HAP-1 (cell line): ENCODE measurements around the gene ARHGAP6.
"Not testable (repeated sequence)": the region's sequence is repeated elsewhere in the genome, so short reads cannot be mapped to it uniquely, and the experiment has no call there.

Source experiments
- DNase-seq, 2 experiments: peaks; one replicate each; pipeline ENCODE4 v3.0.0-alpha.2; 2016 to 2020; ENCODE audit warnings: low spot score in 2 of 2
- H3K27me3 ChIP-seq: fragments of 250-450 bp; sonication (Bioruptor Pico); 2 replicates; pipeline ENCODE4 v1.5.1; 2020; ENCODE audit warnings: low read depth, mild to moderate bottlenecking, moderate library complexity
- H3K36me3 ChIP-seq: fragments of 250-450 bp; sonication (Bioruptor Pico); replicated peaks from 2 replicates; pipeline ENCODE4 v1.5.1; 2020; ENCODE audit warnings: mild to moderate bottlenecking
- H3K4me1 ChIP-seq: fragments of 250-450 bp; sonication (Bioruptor Pico); 2 replicates; pipeline ENCODE4 v1.5.1; 2020; ENCODE audit warnings: mild to moderate bottlenecking
- H3K4me3 ChIP-seq: fragments of 250-450 bp; sonication (Bioruptor Pico); 2 replicates; pipeline ENCODE4 v1.5.1; 2020; ENCODE audit warnings: mild to moderate bottlenecking, moderate library complexity
- H3K9me3 ChIP-seq: fragments of 250-450 bp; sonication (Bioruptor Pico); 2 replicates; pipeline ENCODE4 v1.5.1; 2020; ENCODE audit warnings: mild to moderate bottlenecking, moderate library complexity
- in situ Hi-C: fragments of 300-500 bp; cut with MboI; formaldehyde crosslinking; loops from 3 replicates; pipeline ENCODE4 v1.14.3; 2020; ENCODE audit warnings: low sequenced_read_pairs, inconsistent platforms, mixed read lengths

Gene ARHGAP6

DNA sequence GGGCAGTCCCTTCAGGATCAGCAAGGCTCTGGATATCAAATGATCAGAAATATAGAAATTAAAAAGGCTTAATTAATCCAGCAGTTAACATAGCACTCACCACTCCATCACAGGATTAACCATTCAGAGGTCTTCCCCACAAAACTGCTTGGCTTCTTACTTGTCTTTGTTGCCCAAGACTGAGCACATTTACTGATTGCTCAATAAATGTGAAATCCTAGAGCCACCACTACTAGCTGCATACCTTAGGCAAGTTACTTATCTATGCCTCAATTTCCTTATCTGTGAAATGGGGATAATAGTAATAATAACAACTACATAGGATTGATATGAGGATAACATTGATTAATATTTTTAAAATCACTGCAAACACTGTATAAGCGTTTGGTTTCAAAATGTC, 124.2 kb downstream of the ARHGAP6 start:
- DNase-seq: no peak
- Histone ChIP-seq H3K36me3 (no peaks in the 10 kb centered on the region), H3K4me1 (no peaks in the 10 kb centered on the region), H3K9me3 (peaks cover 3% of the 10 kb centered on the region; the same call in 1 of the 2 replicates), H3K4me3 (no peak overlapping the region), H3K27me3 (no peaks in the 10 kb centered on the region; the same call in 1 of the 2 replicates)
- in situ Hi-C loops: no loop called here

DNA sequence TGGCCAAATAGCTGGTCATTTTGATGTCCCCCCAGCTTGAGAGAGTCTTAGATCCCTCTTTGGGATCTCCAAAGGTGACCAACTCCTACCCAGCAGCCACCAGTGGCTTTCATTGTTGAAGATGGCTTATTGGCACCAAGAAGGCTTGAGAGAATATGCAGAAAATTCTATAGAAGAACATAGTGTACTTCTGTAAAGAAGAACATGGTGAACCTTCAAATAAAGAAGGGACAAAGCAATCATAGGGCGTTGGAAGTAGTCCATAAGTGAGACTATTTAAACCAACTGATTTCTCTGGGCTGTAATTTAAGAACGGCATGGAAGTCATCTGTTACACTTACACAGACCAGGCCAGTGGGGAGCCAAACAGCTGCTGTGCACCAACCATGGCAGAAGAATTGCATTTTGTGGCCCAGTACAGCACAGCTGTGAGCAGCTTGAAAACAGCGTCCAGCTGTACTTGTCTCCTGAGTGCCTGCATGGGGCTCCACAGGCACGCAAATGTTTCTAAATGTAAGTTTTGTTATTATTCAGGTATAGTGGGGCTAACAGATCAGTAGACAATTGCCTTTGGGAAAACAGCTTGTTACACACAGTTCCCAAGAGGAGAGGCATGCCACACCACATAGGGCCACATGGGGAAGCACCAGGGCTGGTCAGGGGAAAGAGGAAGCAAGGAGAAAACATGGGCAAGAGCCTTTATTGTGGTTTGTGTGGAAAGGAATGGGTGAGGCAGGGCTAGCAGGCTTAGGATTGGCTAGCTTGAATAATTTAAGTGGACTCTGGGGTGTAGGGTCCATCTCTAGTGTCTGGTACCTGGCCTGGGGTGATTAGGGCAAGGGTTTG, 125.0 kb downstream of the ARHGAP6 start:
- in situ Hi-C loops: no loop called here
- H3K4me3 ChIP-seq: no peak overlapping the region
- H3K27me3 ChIP-seq: no peaks in the 10 kb centered on the region; the same call in 1 of the 2 replicates
- no peaks in the 10 kb centered on the region for H3K36me3 ChIP-seq
- no peaks in the 10 kb centered on the region for H3K4me1 ChIP-seq
- DNase-seq: no peak
- peaks cover 3% of the 10 kb centered on the region; the same call in 1 of the 2 replicates for H3K9me3 ChIP-seq

DNA sequence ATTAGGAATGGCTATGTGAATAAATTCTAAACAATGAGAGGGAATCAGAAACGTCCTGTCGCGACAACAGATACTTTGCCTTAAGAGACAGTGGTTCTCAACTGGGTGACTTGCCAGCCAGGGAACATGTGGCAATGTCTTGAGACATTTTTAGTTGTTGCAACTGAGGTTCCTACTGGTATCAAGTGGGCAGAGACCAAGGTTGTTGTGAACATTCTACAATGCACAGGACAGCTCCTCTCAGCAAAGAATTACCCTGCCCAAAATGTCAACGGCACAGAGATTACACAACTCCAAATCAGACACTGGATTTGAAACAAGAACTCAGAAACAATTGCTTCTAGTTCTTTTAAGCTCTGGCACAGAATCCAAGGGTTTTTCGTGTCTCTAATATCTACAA, 128.6 kb downstream of the ARHGAP6 start:
- H3K27me3 ChIP-seq: no peaks in the 10 kb centered on the region
- H3K9me3 ChIP-seq: peaks cover 3% of the 10 kb centered on the region; the same call in 1 of the 2 replicates
- DNase-seq: no peak
- no peak overlapping the region for H3K4me3 ChIP-seq
- in situ Hi-C loops: no loop called here
- no peaks in the 10 kb centered on the region for H3K4me1 ChIP-seq
- H3K36me3 ChIP-seq: no peaks in the 10 kb centered on the region

DNA sequence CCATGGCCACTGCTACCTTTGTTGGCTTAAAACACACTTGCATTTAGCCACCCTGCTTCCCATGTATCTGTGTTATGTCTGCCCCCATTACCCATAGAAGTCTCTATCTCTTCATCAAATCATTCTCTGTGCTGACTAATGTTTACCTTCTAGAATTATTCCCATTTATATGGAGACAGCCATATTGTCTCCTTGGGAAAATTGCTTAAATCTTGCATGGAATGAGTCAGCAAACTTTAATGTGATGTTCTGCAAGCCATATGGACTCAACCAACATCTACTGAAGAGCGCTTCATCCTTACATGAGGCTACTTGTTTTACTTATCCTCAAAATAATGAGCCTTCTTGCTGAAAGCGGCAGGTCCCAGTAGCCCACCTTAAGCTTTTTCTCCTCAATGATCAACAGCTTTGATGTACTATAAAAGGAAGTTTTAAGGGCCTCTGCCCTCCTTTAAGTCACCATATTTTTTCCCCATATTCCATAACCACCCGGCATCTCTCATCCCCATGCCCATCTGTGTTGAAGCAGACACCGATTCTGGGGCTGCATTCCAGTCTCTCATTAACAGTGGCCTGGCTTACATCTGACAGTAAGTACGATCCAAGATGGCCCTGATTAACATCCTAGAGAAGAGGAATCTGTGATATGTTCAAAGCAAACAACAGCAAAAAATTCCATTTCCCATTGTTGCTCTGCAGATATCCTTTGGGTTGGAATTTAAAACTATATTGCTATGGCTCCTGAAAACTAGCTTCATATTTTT, 130.4 kb downstream of the ARHGAP6 start:
- Histone ChIP-seq H3K4me1 (no peaks in the 10 kb centered on the region), H3K27me3 (no peaks in the 10 kb centered on the region), H3K9me3 (peaks cover 3% of the 10 kb centered on the region; the same call in 1 of the 2 replicates), H3K4me3 (no peak overlapping the region), H3K36me3 (no peaks in the 10 kb centered on the region)
- DNase-seq: no peak
- in situ Hi-C loops: no loop called here

DNA sequence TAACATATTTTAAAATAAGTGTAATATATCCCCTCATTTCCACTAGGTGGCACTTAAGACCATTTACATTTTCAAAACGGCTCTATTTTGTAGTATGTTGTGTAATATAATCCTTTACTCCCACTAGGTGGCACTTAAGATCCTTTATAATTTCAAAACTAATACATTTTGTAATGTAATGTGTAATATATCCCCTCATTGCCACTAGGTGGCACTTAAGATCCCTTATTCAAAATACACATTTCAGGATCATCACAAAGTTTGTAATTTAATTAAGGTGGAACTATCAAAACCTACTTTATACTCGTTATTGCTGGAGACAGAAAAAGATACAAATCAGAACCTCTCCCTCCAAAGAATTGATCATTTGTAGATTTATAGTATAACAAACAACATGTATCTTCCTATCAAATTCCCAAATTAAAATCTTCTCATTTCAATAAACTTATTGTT, 132.5 kb downstream of the ARHGAP6 start:
- in situ Hi-C loops: loop anchor here (5.0 kb wide), 1 partner anchor 239 kb away; no protein-coding TSS in a partner anchor
- Histone ChIP-seq H3K4me1 (no peaks in the 10 kb centered on the region), H3K4me3 (no peak overlapping the region), H3K27me3 (no peaks in the 10 kb centered on the region), H3K36me3 (no peaks in the 10 kb centered on the region), H3K9me3 (no peaks in the 10 kb centered on the region)
- DNase-seq: peak in 1 of 2 experiments; percentile 95

DNA sequence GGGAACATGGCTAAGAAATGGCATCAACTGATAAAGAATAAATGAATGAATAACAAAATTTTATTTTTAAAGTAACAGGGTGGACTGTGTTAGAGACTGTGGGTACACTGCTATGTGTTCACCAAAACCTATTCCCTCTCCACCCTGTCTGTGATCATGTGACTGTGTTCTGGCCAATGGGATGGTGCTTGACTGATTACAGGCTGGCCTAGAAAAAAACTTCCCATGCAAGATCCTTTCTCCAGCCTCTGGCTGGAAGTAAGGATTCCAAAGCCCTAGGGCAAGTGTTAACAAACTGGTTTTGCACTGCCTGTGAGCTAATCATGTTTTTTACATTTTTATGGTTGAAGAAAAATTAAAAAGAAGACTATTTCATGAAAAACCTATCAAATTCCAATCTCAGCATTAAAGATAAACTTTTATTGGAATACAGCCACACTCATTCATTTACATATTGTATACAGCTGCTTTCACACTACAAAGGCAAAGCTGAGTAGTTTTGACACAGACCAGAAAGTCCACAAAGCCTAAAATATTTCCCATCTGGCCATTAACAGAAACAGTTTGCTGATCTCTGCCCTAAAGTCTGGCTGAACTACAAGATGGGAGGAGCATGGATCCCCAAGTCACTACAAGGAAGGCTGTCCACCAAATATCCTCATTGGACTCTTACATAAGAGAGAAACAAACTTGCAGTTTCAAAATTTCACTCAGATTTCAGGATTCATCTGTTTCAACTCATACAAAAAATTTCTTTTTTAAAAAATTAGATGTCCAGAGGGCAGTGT, 133.2 kb downstream of the ARHGAP6 start:
- H3K9me3 ChIP-seq: no peaks in the 10 kb centered on the region
- no peaks in the 10 kb centered on the region for H3K27me3 ChIP-seq
- no peaks in the 10 kb centered on the region for H3K4me1 ChIP-seq
- H3K4me3 ChIP-seq: no peak overlapping the region
- in situ Hi-C loops: loop anchor here (5.0 kb wide), 1 partner anchor 240 kb away; no protein-coding TSS in a partner anchor
- no peaks in the 10 kb centered on the region for H3K36me3 ChIP-seq
- DNase-seq: peak in 1 of 2 experiments; percentile 27

DNA sequence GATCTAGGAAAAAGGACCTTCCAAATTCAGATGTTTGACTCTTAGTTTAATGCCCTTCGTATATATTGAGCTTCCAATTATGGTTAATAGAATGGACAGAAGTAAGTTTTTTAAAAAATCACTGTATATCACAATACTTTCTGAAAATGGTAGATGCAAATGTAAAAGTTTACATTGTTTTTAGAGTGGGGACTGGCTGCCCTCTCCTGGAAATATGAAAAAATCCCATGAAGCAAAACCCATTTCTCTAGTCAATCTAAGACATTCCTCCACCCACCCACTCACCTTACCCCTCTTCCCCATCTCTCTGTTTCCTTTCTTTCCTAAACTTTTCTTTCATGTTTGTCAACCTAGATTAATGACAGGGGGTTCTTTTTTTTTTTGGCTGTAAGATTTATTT, 134.5 kb downstream of the ARHGAP6 start:
- no peaks in the 10 kb centered on the region for H3K27me3 ChIP-seq
- H3K36me3 ChIP-seq: no peaks in the 10 kb centered on the region
- H3K4me3 ChIP-seq: no peak overlapping the region
- in situ Hi-C loops: loop anchor here (5.0 kb wide), 1 partner anchor 241 kb away; no protein-coding TSS in a partner anchor
- H3K9me3 ChIP-seq: no peaks in the 10 kb centered on the region
- no peak for DNase-seq
- no peaks in the 10 kb centered on the region for H3K4me1 ChIP-seq

DNA sequence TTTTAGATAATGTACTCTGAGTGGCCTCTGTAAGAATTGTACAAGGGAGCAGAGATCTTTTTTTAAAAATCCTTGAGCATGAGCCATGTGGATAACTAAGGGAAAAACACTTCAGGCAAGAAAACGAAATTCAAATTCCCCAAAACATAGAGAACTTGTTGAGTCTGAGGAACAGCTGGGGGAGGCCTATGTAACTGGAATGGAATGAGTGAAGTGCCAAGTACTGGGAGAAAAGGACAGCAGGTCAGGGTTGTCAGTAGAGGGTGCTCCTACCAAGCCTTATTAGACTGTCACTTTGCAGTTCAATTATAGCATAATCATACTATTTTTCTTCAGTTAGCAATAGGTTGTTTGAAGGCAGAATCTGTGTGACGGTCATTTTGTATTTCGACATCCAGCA, 135.1 kb downstream of the ARHGAP6 start:
- H3K27me3 ChIP-seq: no peaks in the 10 kb centered on the region
- H3K4me1 ChIP-seq: no peaks in the 10 kb centered on the region
- H3K4me3 ChIP-seq: no peak overlapping the region
- in situ Hi-C loops: loop anchor here (5.0 kb wide), 1 partner anchor 242 kb away; no protein-coding TSS in a partner anchor
- DNase-seq: no peak
- no peaks in the 10 kb centered on the region for H3K36me3 ChIP-seq
- H3K9me3 ChIP-seq: no peaks in the 10 kb centered on the region

DNA sequence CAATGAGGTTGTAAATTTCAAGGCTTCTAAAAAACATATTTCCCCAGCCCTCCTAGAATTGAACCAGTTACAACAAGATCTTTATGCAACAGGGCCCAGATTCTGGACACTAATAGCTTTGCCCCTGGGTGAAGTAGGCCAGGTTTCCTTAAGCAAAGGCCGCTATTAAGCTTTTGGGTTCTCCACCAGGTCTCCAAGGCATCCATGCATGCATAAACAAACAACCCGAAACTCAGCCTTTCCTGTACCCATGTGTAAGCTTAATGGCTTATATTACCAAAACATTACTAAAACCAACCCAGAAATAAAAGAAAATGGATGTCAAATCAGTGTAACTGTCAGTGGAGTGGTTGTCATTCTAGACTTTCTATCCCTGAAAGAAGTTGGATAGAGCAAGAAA, 137.1 kb downstream of the ARHGAP6 start:
- Histone ChIP-seq H3K4me1 (no peaks in the 10 kb centered on the region), H3K9me3 (no peaks in the 10 kb centered on the region), H3K27me3 (no peaks in the 10 kb centered on the region), H3K36me3 (no peaks in the 10 kb centered on the region), H3K4me3 (no peak overlapping the region)
- DNase-seq: no peak
- in situ Hi-C loops: no loop called here

DNA sequence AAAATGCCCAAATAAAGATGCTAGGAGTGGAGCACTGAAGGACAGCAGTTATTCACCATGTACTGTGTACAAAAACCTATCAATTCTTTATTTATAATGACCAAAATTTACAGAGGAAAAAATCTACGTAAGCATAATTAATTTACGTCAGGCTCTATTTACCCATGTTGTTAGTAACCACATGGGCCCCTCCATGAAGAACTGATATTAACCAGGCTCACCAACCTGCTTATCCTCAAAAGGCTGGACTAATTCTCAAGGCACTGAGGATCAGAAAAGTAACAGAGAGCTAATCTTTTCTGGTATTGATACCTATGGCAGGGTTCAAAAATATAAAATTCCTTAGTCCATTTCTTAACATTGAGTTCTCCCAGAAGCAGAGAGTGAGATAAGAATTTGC, 140.0 kb downstream of the ARHGAP6 start:
- Histone ChIP-seq H3K4me1 (no peaks in the 10 kb centered on the region), H3K36me3 (no peaks in the 10 kb centered on the region), H3K9me3 (no peaks in the 10 kb centered on the region), H3K4me3 (no peak overlapping the region), H3K27me3 (no peaks in the 10 kb centered on the region)
- no peak for DNase-seq
- in situ Hi-C loops: no loop called here

DNA sequence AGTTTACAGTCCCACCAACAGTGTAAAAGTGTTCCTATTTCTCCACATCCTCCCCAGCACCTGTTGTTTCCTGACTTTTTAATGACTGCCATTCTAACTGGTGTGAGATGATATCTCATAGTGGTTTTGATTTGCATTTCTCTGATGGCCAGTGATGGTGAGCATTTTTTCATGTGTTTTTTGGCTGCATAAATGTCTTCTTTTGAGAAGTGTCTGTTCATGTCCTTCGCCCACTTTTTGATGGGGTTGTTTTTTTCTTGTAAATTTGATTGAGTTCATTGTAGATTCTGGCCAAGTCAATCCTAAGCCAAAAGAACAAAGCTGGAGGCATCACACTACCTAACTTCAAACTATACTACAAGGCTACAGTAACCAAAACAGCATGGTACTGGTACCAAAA, 146.5 kb downstream of the ARHGAP6 start:
- H3K4me3 ChIP-seq, H3K36me3 ChIP-seq, DNase-seq, in situ Hi-C loops, H3K4me1 ChIP-seq, H3K9me3 ChIP-seq, H3K27me3 ChIP-seq: not testable (repeated sequence)

DNA sequence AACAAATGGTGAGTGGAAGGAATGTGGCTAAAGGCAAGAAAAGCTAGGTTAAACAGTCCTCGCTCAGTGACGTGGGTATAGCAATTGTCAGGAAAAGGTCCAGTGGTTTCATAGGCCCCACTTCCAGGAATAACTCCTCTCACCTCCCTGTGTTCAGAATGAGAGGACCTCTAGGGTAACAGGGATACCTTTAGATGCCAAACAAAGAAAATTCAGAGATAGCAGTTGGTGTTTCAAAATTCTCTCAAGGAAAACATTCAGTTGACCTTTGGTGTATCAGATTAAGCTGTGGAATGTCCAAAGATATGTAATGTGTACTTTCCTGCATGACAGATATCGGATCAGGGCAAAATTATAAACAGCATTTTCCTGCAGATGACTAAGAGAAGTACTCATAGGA, 155.9 kb downstream of the ARHGAP6 start:
- Histone ChIP-seq H3K36me3 (no peaks in the 10 kb centered on the region), H3K4me3 (no peak overlapping the region), H3K27me3 (no peaks in the 10 kb centered on the region), H3K4me1 (no peaks in the 10 kb centered on the region), H3K9me3 (no peaks in the 10 kb centered on the region)
- in situ Hi-C loops: no loop called here
- no peak for DNase-seq

DNA sequence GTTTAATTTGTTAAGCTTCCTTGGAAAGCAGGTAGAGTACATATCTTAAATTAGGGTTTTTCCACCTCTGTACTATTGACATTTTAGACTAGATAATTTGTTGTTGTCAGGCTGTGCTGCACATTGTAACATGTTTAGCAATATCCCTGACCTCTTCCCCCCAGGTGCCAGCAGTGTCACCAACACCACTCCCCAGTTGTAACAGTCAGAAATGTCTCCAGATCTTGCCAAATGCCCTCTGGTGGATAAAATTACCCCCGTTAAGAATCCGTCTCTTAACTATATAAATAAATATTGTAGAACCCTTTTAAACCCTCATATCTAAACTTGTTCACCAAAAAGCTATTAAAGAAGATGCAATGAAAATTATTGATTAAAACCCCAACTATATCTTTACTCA, 161.5 kb downstream of the ARHGAP6 start:
- no peaks in the 10 kb centered on the region for H3K27me3 ChIP-seq
- no peak overlapping the region for H3K4me3 ChIP-seq
- H3K36me3 ChIP-seq: no peaks in the 10 kb centered on the region
- no peaks in the 10 kb centered on the region for H3K4me1 ChIP-seq
- in situ Hi-C loops: no loop called here
- no peaks in the 10 kb centered on the region for H3K9me3 ChIP-seq
- DNase-seq: no peak
